HG02763 (cell line): ENCODE results near the gene UCP2.
A peak's percentile ranks its signal among the peaks of the same experiment; 100 is the strongest.

Experiments
- ATAC-seq: cut with Tn5 transposase; IDR thresholded peaks from one replicate; pipeline ENCODE4 v1.9.1; 2021; ENCODE audit warnings: mild to moderate bottlenecking, moderate library complexity; ENCODE audit not compliant: unreplicated experiment

The UCP2 gene, protein sequence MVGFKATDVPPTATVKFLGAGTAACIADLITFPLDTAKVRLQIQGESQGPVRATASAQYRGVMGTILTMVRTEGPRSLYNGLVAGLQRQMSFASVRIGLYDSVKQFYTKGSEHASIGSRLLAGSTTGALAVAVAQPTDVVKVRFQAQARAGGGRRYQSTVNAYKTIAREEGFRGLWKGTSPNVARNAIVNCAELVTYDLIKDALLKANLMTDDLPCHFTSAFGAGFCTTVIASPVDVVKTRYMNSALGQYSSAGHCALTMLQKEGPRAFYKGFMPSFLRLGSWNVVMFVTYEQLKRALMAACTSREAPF

DNA sequence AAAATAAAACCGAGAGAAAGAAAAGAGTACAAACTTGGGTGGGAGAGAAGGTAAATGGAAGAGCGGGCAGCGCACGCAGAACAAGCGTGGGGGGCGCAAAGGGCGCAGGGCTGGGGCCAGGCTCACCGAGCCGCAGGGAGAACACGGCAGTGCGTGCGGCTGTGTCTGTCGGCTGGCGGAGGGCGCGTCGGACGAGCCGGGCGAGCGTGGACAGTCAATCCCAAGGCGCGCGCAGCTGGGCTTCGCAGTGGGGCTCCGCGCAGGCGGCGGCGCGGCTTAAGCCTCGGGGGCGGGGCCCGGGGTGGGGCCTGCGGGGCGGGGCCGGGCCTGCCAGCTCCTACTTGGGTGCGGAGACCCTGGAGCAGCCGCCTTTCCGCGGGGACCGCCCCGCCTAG lies at the start of gene UCP2:
UCP2 (minus strand) TSS at position 249 of the 395 bp plus-strand sequence. CDS start 4,465 bp downstream, outside the sequence.
- peak; percentile 42 for ATAC-seq

DNA sequence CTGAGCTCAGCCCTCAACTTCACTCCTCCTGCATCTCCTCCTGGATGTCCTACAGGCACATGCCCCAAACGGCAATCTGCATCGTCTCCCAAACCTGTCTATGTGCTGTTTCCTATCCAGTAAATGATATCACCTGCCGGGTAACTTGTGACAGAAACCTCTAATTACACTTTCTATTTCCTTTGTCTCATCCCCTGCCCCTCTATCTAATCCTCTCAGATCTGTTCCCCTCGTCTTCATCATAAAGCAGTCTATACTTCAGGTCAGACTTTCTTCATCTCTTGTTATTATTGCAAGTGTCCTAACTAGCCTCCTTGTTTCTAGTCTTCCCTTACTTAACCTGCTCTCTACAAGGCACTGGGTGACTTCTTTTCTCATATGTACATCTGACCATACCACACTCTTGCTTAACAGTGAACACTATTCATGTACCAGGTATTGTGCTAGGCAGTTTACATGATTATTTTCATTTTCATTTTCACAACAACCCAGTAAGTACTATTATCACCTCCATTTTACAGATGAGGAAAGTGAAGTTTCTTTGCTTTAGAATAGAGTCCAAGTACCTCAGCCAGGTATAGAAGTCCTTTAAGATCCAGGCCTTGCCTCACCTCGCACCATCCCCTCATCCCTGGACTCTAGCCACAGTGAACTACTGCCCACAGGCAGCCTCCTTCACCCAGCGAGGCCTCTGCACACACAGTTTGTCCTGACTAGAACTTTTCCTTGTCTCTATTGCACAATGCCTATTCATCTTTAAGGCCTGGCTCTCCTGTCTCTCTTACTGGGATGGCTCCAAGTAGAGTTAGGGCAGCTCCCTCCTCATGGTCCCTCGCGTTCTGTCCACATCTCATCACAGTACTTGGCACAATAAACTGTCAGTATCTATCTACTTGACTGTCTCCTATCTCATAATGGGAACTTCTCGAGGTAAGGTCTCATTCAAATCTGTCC lies 48.4 kb upstream of the UCP2 start:
- ATAC-seq, result no peak

DNA sequence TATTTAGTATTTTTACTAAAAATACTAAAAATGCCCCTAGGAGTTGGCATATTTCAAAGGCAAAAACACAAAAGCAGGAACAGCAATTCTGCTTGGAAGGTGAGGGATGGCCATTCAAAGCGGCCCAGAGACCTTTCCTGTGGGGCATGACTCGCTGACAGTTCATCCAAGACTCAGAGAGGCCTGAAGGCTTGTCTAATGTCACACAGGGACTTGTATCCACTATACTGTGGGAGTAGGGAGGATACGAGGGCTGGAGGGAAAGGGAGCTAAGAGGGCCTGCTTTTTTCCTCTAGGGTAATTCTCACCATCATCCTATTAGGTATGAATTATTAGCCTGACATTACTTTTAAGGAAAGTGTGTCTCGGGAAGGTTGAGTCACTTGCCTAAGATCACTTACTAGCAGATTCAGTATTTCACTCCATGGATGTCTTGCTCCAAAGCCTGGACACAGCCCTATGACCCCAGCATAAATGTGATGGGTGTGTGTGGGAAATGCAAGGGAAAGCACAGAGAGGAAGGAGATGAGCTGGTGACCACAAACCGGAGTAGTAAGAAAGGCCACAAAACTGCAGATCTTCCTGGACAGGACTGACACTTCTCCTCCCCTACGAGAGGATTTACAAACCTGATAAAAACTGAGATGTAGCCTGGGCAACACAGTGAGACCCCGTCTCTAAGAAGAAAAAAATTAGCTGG lies 43.0 kb upstream of the UCP2 start:
- ATAC-seq, result no peak

DNA sequence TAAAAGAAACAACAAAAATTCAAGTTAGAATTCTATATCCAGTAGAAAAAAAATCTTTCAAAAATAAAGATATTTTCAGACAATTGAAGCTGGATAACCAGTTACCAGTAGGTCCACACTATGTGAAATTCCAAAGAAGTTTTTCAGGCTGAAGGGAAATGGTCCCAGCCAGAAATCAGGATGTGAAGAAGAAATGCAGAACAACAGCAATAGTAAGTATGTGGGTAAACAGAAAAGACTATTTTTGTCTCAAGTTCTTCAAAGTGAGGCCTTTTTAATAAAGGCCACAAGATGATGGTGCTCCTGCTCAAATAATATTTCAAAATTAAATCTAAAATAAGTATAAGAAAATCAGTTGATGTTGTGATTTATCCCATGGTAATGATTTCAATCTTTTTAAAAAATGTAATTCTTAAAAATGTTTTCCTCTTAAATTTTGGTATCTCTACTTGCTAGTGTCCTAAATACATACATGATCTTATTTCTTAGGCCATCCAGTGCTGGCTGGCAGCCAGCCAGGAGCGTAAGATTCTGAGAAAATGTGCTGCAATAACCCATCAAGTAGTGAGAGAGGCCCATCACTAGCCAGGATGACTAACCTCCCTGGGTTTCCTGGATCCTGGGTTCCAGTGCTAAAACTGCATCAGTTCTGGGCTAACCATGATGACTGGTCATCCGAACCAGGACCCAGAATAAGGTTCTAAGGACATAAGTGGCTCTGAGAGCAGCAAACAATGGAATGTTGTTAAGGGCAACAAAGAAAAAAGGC lies 41.8 kb upstream of the UCP2 start:
- ATAC-seq, result no peak

DNA sequence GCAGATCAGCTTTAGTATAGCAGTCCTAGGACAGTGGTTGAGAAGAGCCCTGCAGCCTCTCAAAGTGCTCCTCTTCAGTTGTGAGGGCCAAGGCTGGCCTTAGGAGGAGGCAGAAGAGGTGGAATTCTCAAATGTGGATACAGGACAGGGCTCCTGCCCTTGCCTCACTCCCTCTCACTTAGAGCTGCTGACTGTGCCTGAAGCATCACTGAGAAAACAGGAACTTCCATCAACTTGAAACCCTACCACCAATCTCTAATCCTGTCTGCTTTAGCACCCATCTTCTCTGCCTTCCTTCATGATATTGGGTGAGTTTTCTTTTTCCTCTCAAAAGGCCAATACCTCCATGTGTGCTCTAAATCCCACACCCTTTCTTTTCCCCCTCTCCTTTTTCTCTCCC lies 40.6 kb upstream of the UCP2 start:
- ATAC-seq, result no peak

DNA sequence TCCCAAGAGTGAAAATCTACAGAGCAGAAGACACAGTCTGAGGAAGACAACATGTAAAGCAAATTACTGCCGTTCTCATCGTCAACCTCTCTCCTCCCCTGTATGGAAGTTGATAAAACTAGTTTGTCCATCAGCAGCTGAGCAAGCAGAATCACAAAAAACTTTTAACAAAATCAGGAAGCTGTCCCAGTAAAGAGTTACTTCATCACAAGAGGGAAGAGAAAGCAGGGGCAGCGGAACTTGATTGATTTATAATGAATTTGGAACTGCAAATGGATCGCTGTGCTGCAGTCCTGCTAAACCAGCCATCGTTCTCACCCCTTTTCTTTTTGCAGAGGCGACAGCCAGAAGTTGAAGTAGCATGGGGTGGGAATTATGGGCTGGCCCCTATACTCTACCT lies 39.9 kb upstream of the UCP2 start:
- no peak for ATAC-seq

DNA sequence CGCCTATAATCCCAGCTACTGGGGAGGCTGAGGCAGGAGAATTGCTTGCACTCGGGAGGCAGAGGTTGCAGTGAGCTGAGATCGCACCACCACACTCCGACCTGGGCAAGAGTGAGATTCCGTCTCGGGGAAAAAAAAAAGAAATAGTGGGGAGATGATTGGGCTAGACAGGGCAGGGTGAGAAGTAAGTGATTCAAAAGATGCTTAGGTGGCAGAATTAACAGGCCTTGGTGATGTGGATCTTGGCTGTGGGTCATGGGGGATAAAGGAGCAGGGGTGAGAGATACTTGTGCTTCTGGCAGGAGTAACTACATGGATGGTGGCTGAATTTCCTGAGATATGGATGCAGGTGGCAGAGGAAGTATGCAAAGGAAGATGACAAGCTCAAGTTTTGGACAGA lies 39.4 kb upstream of the UCP2 start:
- no peak for ATAC-seq

DNA sequence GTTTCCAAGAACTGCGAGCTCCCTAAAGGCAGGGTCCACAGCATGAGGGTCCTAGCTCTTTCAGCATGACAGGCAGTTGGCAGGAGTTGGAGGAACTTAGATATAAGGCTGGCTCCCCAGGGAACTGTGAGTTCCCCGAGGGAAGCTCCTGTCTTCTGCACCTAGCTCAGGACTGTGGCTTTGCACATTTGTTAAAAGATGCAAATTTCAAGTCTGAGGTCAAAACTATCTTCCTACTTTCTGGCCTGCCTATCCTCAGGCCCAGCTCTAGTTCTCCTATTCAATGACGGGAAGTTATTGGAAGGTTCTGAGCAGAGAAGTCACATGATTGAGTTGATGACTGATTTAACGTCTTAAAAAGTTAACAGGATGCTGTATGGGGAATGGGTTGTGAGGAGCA lies 37.9 kb upstream of the UCP2 start:
- ATAC-seq, result no peak

DNA sequence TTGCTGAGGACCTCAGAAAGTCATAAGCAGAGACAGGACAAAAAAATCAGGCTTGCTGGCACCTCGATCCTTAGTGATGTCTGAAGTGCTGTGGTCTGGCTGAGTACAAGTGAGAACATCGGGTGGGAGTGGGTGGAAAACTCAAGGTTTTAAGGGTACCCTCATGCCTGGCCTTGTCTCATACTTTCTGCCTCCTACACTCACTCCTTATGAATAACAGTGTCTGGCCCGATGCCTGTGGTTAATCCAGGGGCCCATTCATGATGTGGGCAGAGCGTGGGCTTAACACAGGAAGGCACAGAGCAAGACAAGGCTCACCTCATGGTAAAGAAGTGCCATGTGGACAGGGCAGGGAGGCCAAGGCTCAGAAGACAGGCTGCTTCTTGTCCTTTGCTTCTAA lies 37.2 kb upstream of the UCP2 start:
- no peak for ATAC-seq

DNA sequence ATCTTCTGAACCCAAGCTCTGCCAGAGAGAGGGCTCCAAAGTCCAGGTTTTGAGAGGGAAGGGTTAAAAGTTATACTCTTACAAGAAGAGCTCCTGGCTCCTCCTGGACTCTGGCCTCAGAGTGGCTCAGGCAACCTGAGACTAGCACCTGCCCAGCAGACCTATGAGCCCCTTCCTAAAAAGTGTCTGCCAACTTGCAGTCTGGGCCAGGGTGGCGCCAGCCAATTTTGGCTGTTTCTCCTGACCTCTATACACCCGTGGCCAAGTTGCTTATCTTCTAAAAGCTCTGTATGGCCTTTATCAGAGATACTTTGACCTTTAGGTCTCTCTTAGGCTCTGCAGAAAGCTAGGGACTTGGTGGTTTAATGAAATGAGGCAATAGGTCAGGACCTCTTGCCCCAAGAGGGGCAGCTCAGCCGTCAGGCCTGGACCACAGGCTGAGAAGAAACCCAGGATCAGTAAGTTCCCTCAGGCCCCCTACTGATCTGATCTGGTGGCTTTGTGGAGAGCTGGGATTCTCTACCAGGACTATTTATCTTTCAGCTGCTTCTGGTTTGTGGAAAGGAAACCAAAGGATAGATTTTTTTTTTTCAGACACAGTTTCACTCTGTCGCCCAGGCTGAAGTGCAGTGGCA lies 36.6 kb upstream of the UCP2 start:
- no peak for ATAC-seq

DNA sequence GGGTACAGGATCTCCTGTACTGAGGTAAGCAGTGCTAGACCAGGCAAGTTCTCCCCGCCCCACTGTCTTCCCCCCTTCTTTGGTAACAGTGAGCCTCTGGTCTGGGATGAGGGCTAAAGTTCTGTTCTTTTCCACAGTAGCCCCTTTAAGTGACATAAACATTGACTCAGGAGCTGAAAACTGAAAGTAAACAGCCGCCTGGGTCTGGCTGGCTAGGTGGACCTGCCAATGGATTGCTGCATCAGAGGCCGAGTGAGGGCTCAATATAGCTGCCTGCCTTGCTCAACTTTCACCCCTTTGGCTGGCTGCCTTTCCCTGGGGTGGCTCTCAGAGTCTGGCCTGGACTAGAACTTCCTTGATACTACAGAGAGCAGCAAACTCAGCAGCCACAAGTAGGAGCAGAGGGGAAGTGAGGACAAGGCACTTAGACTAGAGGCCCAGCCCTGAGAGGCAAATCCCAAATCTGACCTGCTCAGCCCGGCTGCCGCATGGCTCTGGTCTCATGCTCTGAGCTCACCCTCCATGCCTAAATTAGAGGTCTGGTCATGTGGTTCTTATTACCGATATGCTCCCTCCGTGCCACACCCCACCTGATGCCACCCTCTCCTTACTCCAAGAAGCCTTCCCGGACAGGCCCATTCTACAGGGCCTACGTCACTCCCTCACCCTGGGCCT lies 35.8 kb upstream of the UCP2 start:
- no peak for ATAC-seq

DNA sequence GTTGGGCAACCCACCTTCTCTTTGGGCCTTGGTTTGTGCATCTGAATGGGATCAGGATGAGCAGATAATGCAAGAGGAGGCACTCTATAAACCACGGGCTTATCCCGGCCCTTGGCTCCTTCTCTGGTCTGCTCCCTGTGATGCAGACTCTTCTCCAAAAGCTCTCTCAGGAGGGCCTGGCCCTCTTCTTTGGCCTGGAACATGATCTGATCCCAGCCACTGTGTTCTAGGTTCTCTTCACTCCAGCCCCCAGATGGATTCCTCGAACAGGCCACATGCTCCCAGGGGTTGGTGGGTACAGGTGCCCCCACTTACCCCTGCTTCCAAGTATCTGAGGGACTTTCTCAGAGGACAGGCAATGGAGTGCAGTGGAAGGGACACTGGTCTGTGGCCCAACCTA lies 35.0 kb upstream of the UCP2 start:
- no peak for ATAC-seq

DNA sequence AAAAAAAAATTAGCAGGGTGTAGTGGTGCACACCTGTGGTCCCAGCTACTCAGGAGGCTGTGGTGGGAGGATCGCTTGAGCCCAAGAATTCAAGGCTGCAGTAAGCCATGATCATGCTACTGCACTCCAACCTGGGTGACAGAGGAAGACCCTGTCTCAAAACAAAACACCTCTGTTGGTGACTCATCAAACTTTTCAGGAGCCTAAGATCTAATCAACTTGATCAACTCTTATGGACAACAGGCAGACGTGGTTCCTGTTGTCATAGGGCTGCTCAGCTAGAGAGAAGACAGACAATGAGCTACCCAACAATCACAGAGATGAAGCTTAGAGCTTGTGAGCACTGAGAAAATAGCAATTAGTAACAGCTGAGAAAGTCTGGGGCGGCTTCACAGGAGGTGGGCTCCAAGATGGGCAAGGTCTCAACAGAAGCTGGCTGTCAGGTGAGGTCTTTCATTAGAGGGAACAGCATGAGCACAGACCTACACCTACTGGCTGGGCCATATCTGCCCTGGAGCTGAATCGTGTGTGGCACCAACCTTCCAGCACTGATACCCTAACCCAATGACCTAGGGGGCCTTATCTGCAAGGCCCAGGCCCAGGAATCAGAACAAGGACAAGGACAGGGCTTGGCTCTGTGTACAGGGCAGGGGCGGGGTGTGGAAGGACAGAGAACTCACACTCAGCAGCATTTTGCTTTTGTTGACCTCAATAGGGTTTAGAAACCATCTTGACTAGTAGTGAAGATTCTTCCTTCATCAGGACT lies 33.5 kb upstream of the UCP2 start:
- ATAC-seq, result no peak

DNA sequence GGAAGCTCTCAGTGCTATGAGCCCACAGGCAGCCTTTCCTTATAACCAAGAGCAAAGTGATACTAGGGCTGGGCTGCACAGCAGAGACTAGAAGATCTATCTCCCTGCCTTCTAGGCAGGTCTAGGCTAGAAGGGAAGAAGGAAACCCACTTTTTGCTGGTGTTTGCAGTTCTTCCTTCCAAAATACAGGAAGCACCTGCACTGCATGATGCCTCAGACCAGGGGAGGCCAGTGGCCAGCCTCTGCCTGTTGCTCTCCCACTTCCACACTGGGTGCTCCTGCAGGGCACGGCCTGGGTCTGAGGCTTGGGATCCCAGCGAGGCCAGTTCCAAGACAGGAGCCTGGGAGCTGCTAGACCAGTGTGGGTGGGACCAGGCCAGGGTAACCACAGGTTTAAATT lies 32.2 kb upstream of the UCP2 start:
- ATAC-seq, result no peak

DNA sequence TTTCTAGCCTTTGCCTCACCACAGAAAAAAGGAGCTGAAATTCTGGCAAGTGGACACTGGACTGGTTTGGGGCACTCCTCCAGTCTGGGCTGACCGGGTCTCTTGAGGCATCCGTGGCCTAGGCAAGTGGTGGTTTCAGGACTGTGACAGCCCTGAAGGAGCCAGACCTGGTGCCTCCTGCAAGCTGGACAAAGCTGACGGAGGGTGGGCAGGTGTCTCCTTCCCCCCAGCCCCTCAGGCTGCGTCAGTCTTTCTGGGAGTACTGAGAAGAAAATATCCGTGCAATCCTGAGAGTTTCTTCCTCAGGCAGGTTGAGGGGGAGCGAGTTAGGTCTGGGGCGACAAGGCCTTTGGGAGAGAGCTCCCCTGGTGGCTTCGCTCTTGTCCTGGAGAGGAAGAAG lies 30.5 kb upstream of the UCP2 start:
- no peak for ATAC-seq

DNA sequence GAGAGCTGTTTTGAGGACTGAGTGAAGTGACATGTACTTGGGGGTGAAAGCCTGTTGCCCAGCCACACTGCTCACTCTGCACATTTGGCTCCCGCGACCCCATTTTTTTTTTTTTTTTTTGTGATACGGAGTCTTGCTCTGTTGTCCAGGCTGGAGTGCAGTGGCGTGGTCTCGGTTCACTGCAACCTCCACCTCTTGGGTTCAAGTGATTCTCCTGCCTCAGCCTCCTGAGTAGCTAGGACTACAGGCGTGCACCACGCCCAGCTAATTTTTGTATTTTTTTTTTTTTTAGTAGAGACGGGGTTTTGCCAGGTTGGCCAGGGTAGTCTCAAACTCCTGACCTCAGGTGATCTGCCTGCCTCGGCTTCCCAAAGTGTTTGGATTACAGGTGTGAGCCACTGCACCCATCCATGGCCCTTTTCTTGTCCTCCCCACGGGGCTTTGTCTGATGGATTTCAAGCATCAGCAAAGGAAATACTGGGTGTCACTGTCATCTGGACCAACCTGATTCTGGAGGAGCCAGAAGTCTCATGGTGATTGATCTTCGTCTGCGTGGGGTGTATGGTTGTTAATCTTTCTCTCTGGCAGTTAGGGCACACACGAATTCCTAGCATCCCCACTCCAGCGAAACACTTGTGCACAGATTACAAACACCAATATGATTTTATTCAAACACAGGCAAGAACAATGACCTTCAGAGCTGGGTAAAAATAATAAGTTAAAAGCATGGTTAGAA lies 29.6 kb upstream of the UCP2 start:
- no peak for ATAC-seq

DNA sequence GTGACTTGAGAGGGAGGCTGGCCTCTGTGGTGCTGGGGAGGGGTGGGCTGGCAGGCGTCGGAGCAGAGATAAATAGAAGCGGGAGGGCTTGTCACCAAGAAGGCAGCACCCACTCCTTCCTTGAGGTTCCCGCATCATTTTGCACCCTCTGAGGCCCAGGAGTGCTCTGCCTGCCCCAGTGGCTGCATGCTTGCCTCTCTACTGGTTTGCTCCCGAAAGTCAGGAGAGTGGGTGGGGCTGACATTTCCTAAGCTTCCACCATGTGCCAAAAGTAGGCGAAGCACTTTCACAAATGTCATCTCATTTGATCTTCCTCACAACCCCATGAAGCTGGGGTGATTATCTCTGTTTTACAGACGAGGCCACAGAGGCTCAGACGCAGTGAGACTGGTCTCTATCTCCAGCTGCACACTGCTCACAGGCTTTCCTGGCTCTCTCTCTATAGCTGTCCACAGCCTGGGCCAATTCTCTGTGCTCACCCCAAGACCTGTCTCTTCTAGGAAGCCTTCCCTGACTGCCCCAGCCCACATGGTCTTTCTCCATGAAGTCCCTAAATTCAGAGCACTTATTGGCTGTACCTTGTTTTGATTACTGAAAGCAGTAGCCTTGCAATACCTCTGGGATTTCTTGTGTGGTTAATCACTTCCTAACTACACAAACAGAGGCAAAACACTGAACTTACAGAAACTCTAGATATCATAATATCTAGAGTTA lies 28.9 kb upstream of the UCP2 start:
- ATAC-seq, result peak; percentile 52
